Thoracic aorta (tissue), 2 donors: ENCODE data around the gene ASAP2. TPM values are rescaled to one million over a fixed set of nuclear protein-coding genes. Genes with fewer than 3 reads are reported as not detected.

ENCODE experiments used
- ATAC-seq: fragments of 150-250 bp; one replicate; pipeline ENCODE4 v1.8.0; 2017; ENCODE audit warnings: low read depth; ENCODE audit not compliant: insufficient number of reproducible peaks, low FRiP score
- DNase-seq: peaks from one replicate; pipeline ENCODE4 v3.0.0-alpha.2; 2020; ENCODE audit warnings: low spot score
- H3K27ac ChIP-seq, 2 donors: fragments of 200-600 bp; sonication (generic); 1 replicate in 1 of 2; 2 replicates in 1 of 2; pipeline ENCODE4 v1.5.1; 2016; ENCODE audit warnings: mild to moderate bottlenecking in 2 of 2, moderate library complexity in 2 of 2
- H3K27me3 ChIP-seq: fragments of 200-600 bp; sonication (generic); replicated peaks from 2 replicates; pipeline ENCODE4 v1.6.0; 2016; ENCODE audit warnings: mild to moderate bottlenecking; ENCODE audit not compliant: insufficient read depth
- H3K36me3 ChIP-seq: fragments of 200-600 bp; sonication (generic); one replicate; pipeline ENCODE4 v1.5.1; 2016
- H3K4me1 ChIP-seq, 2 donors: fragments of 200-600 bp; sonication (generic); 1 replicate in 1 of 2; 2 replicates in 1 of 2; pipeline versions ENCODE4 v1.5.1 to v1.6.0; 2016; ENCODE audit warnings: low read depth in 2 of 2, mild to moderate bottlenecking in 1 of 2; ENCODE audit not compliant: control insufficient read depth in 1 of 2
- H3K4me3 ChIP-seq: fragments of 200-600 bp; sonication (generic); 2 replicates; pipeline ENCODE4 v1.5.1; 2016; ENCODE audit warnings: mild to moderate bottlenecking
- H3K9me3 ChIP-seq: fragments of 200-600 bp; sonication (generic); 2 replicates; pipeline ENCODE4 v1.5.1; 2016
- CTCF ChIP-seq: fragments of 200-600 bp; sonication (generic); IDR thresholded peaks from one replicate; pipeline ENCODE4 v1.5.1; 2019; ENCODE audit warnings: antibody characterized with exemption
- total RNA-seq, 2 donors: library from RNA; depleted of rRNA; stranded (reverse); fragments of >200 nt; gene quantifications; one replicate each; pipeline versions ENCODE4 v1.1.0 to v1.2.3, GENCODE V29; 2016

ASAP2 gene
- total RNA-seq, 2 donors from 2014 or later: 58.1 to 102 TPM

GRCh38 chr2:9364791-9365497 lies 158.3 kb downstream of the ASAP2 start:
- no peaks in the 10 kb centered on the region for H3K27me3 ChIP-seq
- DNase-seq (no peak), ATAC-seq (no peak)
- H3K4me1 ChIP-seq: no peaks in the 10 kb centered on the region
- TF ChIP-seq CTCF: no peak
- no peak overlapping the region for H3K4me3 ChIP-seq
- H3K36me3 ChIP-seq: peaks cover 39% of the 10 kb centered on the region
- H3K27ac ChIP-seq: no peak overlapping the region
- H3K9me3 ChIP-seq: no peaks in the 10 kb centered on the region

- TF ChIP-seq CTCF: no peak
- no peak overlapping the region for H3K27ac ChIP-seq
- no peak for ATAC-seq
- no peak for DNase-seq
- no peaks in the 10 kb centered on the region for H3K4me1 ChIP-seq
- H3K36me3 ChIP-seq: peaks cover 45% of the 10 kb centered on the region
- no peak overlapping the region for H3K4me3 ChIP-seq
- no peaks in the 10 kb centered on the region for H3K9me3 ChIP-seq
- H3K27me3 ChIP-seq: no peaks in the 10 kb centered on the region
Measured at GRCh38 chr2:9365498-9366019, 158.9 kb downstream of the ASAP2 start.

GRCh38 chr2:9366026-9366425 lies 159.4 kb downstream of the ASAP2 start:
- Histone ChIP-seq H3K4me1 (no peaks in the 10 kb centered on the region), H3K4me3 (no peak overlapping the region), H3K27ac (no peak overlapping the region), H3K9me3 (no peaks in the 10 kb centered on the region), H3K27me3 (no peaks in the 10 kb centered on the region), H3K36me3 (peaks cover 49% of the 10 kb centered on the region)
- ATAC-seq (no peak), DNase-seq (no peak)
- no peak for TF ChIP-seq CTCF

- H3K36me3 ChIP-seq: peaks cover 53% of the 10 kb centered on the region
- H3K9me3 ChIP-seq: no peaks in the 10 kb centered on the region
- no peaks in the 10 kb centered on the region for H3K4me1 ChIP-seq
- no peak for DNase-seq
- H3K27ac ChIP-seq: no peak overlapping the region
- H3K4me3 ChIP-seq: no peak overlapping the region
- ATAC-seq: no peak
- H3K27me3 ChIP-seq: no peaks in the 10 kb centered on the region
- TF ChIP-seq CTCF: no peak
Measured at GRCh38 chr2:9370746-9371145, 164.1 kb downstream of the ASAP2 start.

- no peak overlapping the region for H3K27ac ChIP-seq
- no peaks in the 10 kb centered on the region for H3K27me3 ChIP-seq
- H3K36me3 ChIP-seq: peaks cover 37% of the 10 kb centered on the region
- TF ChIP-seq CTCF: no peak
- DNase-seq (no peak), ATAC-seq (no peak)
- peaks cover 8 to 12% of the 10 kb centered on the region in 2 donors for H3K4me1 ChIP-seq
- H3K4me3 ChIP-seq: no peak overlapping the region
- no peaks in the 10 kb centered on the region for H3K9me3 ChIP-seq
Measured at GRCh38 chr2:9373047-9373446, 166.4 kb downstream of the ASAP2 start.
